GM04504 (cell line): ENCODE data around the gene XYLT1.

Source experiments
- DNase-seq: peaks from one replicate; pipeline ENCODE4 v3.0.0-alpha.2; 2012; ENCODE audit warnings: low read depth

XYLT1 gene

GRCh38 chr16:17286443-17286842 lies 184.3 kb downstream of the XYLT1 start:
- DNase-seq = no peak

- no peak for DNase-seq
Observed at GRCh38 chr16:17283016-17283415, 187.7 kb downstream of the XYLT1 start.

- DNase-seq = no peak
Observed at GRCh38 chr16:17282247-17282646, 188.5 kb downstream of the XYLT1 start.

GRCh38 chr16:17281052-17281451 lies 189.7 kb downstream of the XYLT1 start:
- no peak for DNase-seq

- no peak for DNase-seq
Observed at GRCh38 chr16:17278988-17279387, 191.8 kb downstream of the XYLT1 start.

GRCh38 chr16:17277981-17278381 lies 192.8 kb downstream of the XYLT1 start:
- no peak for DNase-seq

- no peak for DNase-seq
Observed at GRCh38 chr16:17276610-17277009, 194.2 kb downstream of the XYLT1 start.

- DNase-seq = no peak
Observed at GRCh38 chr16:17276010-17276530, 194.7 kb downstream of the XYLT1 start.

GRCh38 chr16:17275076-17276009 lies 195.4 kb downstream of the XYLT1 start:
- DNase-seq = no peak

- peak; percentile 77 for DNase-seq
Observed at GRCh38 chr16:17273142-17273561, 197.6 kb downstream of the XYLT1 start.

- no peak for DNase-seq
Observed at GRCh38 chr16:17272716-17273115, 198.0 kb downstream of the XYLT1 start.

- DNase-seq = no peak
Observed at GRCh38 chr16:17271687-17272086, 199.1 kb downstream of the XYLT1 start.

- DNase-seq = no peak
Observed at GRCh38 chr16:17270683-17271109, 200.1 kb downstream of the XYLT1 start.

GRCh38 chr16:17270111-17270510 lies 200.6 kb downstream of the XYLT1 start:
- no peak for DNase-seq

- no peak for DNase-seq
Observed at GRCh38 chr16:17269439-17269838, 201.3 kb downstream of the XYLT1 start.

GRCh38 chr16:17266608-17267313 lies 204.0 kb downstream of the XYLT1 start:
- DNase-seq = no peak

GRCh38 chr16:17265154-17265553 lies 205.6 kb downstream of the XYLT1 start:
- no peak for DNase-seq

- no peak for DNase-seq
Observed at GRCh38 chr16:17261197-17261858, 209.4 kb downstream of the XYLT1 start.

GRCh38 chr16:17260276-17260849 lies 210.4 kb downstream of the XYLT1 start:
- no peak for DNase-seq

- DNase-seq = no peak
Observed at GRCh38 chr16:17259751-17260270, 210.9 kb downstream of the XYLT1 start.

GRCh38 chr16:17258848-17259713 lies 211.7 kb downstream of the XYLT1 start:
- DNase-seq = no peak
